ENCODE results near the gene OR10H2. TPM values are rescaled to one million over a fixed set of nuclear protein-coding genes. Genes with fewer than 3 reads are reported as not detected.

OR10H2 gene
- total and polyA plus RNA-seq, 7 donors = not detected

GRCh38 chr19:15684828-15685227 lies 43.0 kb upstream of the OR10H2 start:
- no peak for ATAC-seq
- no peak for TF ChIP-seq CTCF (IDR thresholded peaks at IDR 0.05)
- intact Hi-C loops (cut with DNase I) = no loop called here
- peaks cover 0 to 3% (median 3%) of the 10 kb centered on the region in 3 donors for H3K27me3 ChIP-seq (ENCODE audit: insufficient read depth in 3 of 3, low read length in 2 of 3)
- no peak overlapping the region for H3K27ac ChIP-seq
- peaks cover 5% of the 10 kb centered on the region for H3K9me3 ChIP-seq
- no peak overlapping the region for H3K4me3 ChIP-seq
- H3K4me1 ChIP-seq = no peaks in the 10 kb centered on the region
- no peaks in the 10 kb centered on the region for H3K36me3 ChIP-seq (ENCODE audit: insufficient read depth in 1 of 2, low read depth in 1 of 2)
- no peak for DNase-seq
- 32 to 35% (median 32%) methylated on average over 8 to 9 of the region's 9 CpGs for WGBS, 3 donors

- no peak for ATAC-seq
These were observed 31.1 kb upstream of the OR10H2 start for GRCh38 chr19:15696654-15697194.

GRCh38 chr19:15701757-15702533 lies 25.9 kb upstream of the OR10H2 start:
- H3K9me3 ChIP-seq = peaks cover 8% of the 10 kb centered on the region
- H3K27ac ChIP-seq = no peak overlapping the region
- intact Hi-C loops (cut with DNase I) = no loop called here
- no peaks in the 10 kb centered on the region for H3K27me3 ChIP-seq (ENCODE audit: insufficient read depth in 3 of 3, low read length in 2 of 3)
- TF ChIP-seq CTCF (IDR thresholded peaks at IDR 0.05) = no peak
- 26 to 45% (median 35%) methylated on average over 3 to 4 of the region's 4 CpGs for WGBS, 3 donors
- no peaks in the 10 kb centered on the region for H3K4me1 ChIP-seq
- no peak overlapping the region for H3K4me3 ChIP-seq
- H3K36me3 ChIP-seq (ENCODE audit: insufficient read depth in 1 of 2, low read depth in 1 of 2) = no peaks in the 10 kb centered on the region
- ATAC-seq = no peak
- DNase-seq = no peak

More at GRCh38 chr19:15696654-15697194, 31.1 kb upstream of the OR10H2 start:
- no peak for DNase-seq
- Histone ChIP-seq H3K4me1 (no peaks in the 10 kb centered on the region), H3K9me3 (peaks cover 8% of the 10 kb centered on the region), H3K36me3 (ENCODE audit: insufficient read depth in 1 of 2, low read depth in 1 of 2) (no peaks in the 10 kb centered on the region), H3K27ac (no peak overlapping the region), H3K4me3 (no peak overlapping the region), H3K27me3 (ENCODE audit: insufficient read depth in 3 of 3, low read length in 2 of 3) (no peaks in the 10 kb centered on the region)
- intact Hi-C loops (cut with DNase I) = no loop called here
- 60 to 61% (median 61%) methylated on average over 19 of the region's 19 CpGs for WGBS, 3 donors
- no peak for TF ChIP-seq CTCF (IDR thresholded peaks at IDR 0.05)

GRCh38 chr19:15702534-15702930 lies 25.3 kb upstream of the OR10H2 start:
- H3K27ac ChIP-seq = no peak overlapping the region
- intact Hi-C loops (cut with DNase I) = no loop called here
- DNase-seq (peak; percentile 66 to 87), ATAC-seq (peak in 3 of 4 donors; percentile 46 to 56 (median 56))
- H3K9me3 ChIP-seq = peaks cover 8% of the 10 kb centered on the region
- no peaks in the 10 kb centered on the region for H3K36me3 ChIP-seq (ENCODE audit: insufficient read depth in 1 of 2, low read depth in 1 of 2)
- no peaks in the 10 kb centered on the region for H3K4me1 ChIP-seq
- TF ChIP-seq CTCF (IDR thresholded peaks at IDR 0.05) = no peak
- H3K4me3 ChIP-seq = no peak overlapping the region
- 0 to 3% (median 2%) methylated on average over 7 of the region's 7 CpGs for WGBS, 3 donors
- no peaks in the 10 kb centered on the region for H3K27me3 ChIP-seq (ENCODE audit: insufficient read depth in 3 of 3, low read length in 2 of 3)

Measured in psoas muscle (tissue), 8 donors.